Panc1 (cell line): ENCODE results near the gene SNX10. TPM values are rescaled to one million over a fixed set of nuclear protein-coding genes. Genes with fewer than 3 reads are reported as not detected.

Experiments used
- ATAC-seq: fragments of 200-7000 bp; cut with Tn5 transposase; 2 replicates; pipeline ENCODE4 v1.9.1; 2020; ENCODE audit warnings: mild to moderate bottlenecking, moderate library complexity
- BruUV-seq: library from RNA; stranded (reverse); fragments of 400-500 nt; replicated peaks from 2 replicates; lab custom pipeline; 2021; lab: Mats Ljungman, UMichigan
- CTCF ChIA-PET: fragments of 300-600 bp; sonication (Branson Sonifier 250); formaldehyde crosslinking; loops from one replicate; lab custom pipeline; 2022; ENCODE audit warnings: antibody characterized with exemption; lab: Charles Lee
- POLR2A ChIA-PET: fragments of 300-600 bp; sonication (Branson Sonifier 250); formaldehyde crosslinking; loops from one replicate; lab custom pipeline; 2022; ENCODE audit warnings: antibody characterized with exemption; lab: Charles Lee
- DNase-seq: peaks from one replicate; pipeline ENCODE4 v3.0.0-alpha.2; 2010; ENCODE audit warnings: low read depth, low spot score
- H3K27ac ChIP-seq: 2 replicates; pipeline ENCODE4 v1.5.1; 2011; ENCODE audit warnings: mild to moderate bottlenecking, low read length, inconsistent platforms
- H3K27me3 ChIP-seq: fragments of 200-500 bp; sonication (Bioruptor generic); 2 replicates; pipeline ENCODE4 v1.6.0; 2014; ENCODE audit warnings: low read length, inconsistent platforms; ENCODE audit not compliant: control insufficient read depth, insufficient read depth
- H3K36me3 ChIP-seq: fragments of 200-500 bp; sonication (Bioruptor generic); 2 replicates; pipeline ENCODE4 v1.5.1; 2014; ENCODE audit warnings: inconsistent platforms, mild to moderate bottlenecking, low read length, moderate library complexity; ENCODE audit not compliant: control insufficient read depth, insufficient read depth
- H3K4me1 ChIP-seq: 2 replicates; pipeline ENCODE4 v1.5.1; 2011; ENCODE audit warnings: inconsistent platforms, mild to moderate bottlenecking, low read length, moderate library complexity; ENCODE audit not compliant: control insufficient read depth, insufficient read depth
- H3K4me3 ChIP-seq, 2 experiments: 2 replicates each; pipeline ENCODE4 v1.5.1; 2011 to 2012; ENCODE audit warnings: low read depth in 2 of 2, low read length in 2 of 2, mild to moderate bottlenecking in 2 of 2, inconsistent platforms in 1 of 2, moderate library complexity in 1 of 2
- H3K9me3 ChIP-seq: fragments of 200-500 bp; sonication (Bioruptor generic); 2 replicates; pipeline ENCODE4 v1.5.1; 2014; ENCODE audit warnings: low read depth, mild to moderate bottlenecking, inconsistent platforms, low read length, moderate library complexity; ENCODE audit not compliant: control insufficient read depth, insufficient read depth
- CTCF ChIP-seq: fragments of 450-650 bp; IDR thresholded peaks from 2 replicates; pipeline ENCODE4 v1.5.1; 2017; ENCODE audit warnings: mild to moderate bottlenecking
- POLR2AphosphoS5 ChIP-seq: IDR thresholded peaks from 2 replicates; pipeline ENCODE4 v1.6.1; 2012; ENCODE audit warnings: mild to moderate bottlenecking, low read depth, low read length, moderate library complexity
- REST ChIP-seq, 2 experiments: IDR thresholded peaks; 2 replicates each; pipeline ENCODE4 v1.6.1; 2011 to 2012; ENCODE audit warnings: low read depth in 2 of 2, control low read depth in 1 of 2, low read length in 1 of 2, mild to moderate bottlenecking in 1 of 2, moderate library complexity in 1 of 2; ENCODE audit not compliant: insufficient read depth in 1 of 2
- SIN3A ChIP-seq: IDR thresholded peaks from 2 replicates; pipeline ENCODE4 v1.6.1; 2012; ENCODE audit warnings: low read depth, mild to moderate bottlenecking, low read length, moderate library complexity, borderline replicate concordance; ENCODE audit not compliant: insufficient read depth
- TCF7L2 ChIP-seq: IDR thresholded peaks from 2 replicates; pipeline ENCODE4 v1.6.1; 2011; ENCODE audit warnings: mild to moderate bottlenecking, low read depth, low read length, inconsistent platforms
- in situ Hi-C: cut with HindIII; loops from 2 replicates; pipeline ENCODE4 v1.10.0; 2016; ENCODE audit warnings: low sequenced_read_pairs, low pct_unique_long_range_greater_than_20kb
- intact Hi-C: fragments of 100-400 bp; cut with micrococcal nuclease; formaldehyde crosslinking; loops from one replicate; pipeline ENCODE4 v1.10.0; 2022; ENCODE audit not compliant: unreplicated experiment
- total RNA-seq: library from RNA; stranded (reverse); gene quantifications from one replicate; pipeline ENCODE4 v1.2.1, GENCODE V29; 2021; ENCODE audit not compliant: unreplicated experiment

SNX10 gene
- total RNA-seq, 1 experiment from 2014 or later = 21.8 TPM

- intact Hi-C loops (no loop called here), in situ Hi-C loops (no loop called here)
- H3K27me3 ChIP-seq = no peaks in the 10 kb centered on the region
- no peaks in the 10 kb centered on the region for H3K4me1 ChIP-seq
- ATAC-seq (peak; percentile 60), DNase-seq (no peak)
- H3K9me3 ChIP-seq = no peaks in the 10 kb centered on the region
- H3K27ac ChIP-seq = no peak overlapping the region
- ChIA-PET CTCF (no interaction called here), POLR2A (no interaction called here)
- no peaks in the 10 kb centered on the region for H3K36me3 ChIP-seq
- TF ChIP-seq POLR2AphosphoS5 (no peak), CTCF (no peak), REST (IDR thresholded peaks at IDR 0.05; ENCODE audit: insufficient read depth in 1 of 2, low read depth in 2 of 2, low read length in 1 of 2) (no peak), SIN3A (no peak), TCF7L2 (no peak)
- H3K4me3 ChIP-seq = no peak overlapping the region
- BruUV-seq = no TSS peak
Measured at GRCh38 chr7:26346611-26347203, 55.0 kb downstream of the SNX10 start.

- DNase-seq (no peak), ATAC-seq (no peak)
- H3K36me3 ChIP-seq = no peaks in the 10 kb centered on the region
- ChIA-PET POLR2A (no interaction called here), CTCF (no interaction called here)
- H3K4me1 ChIP-seq = no peaks in the 10 kb centered on the region
- in situ Hi-C loops (no loop called here), intact Hi-C loops (no loop called here)
- no peaks in the 10 kb centered on the region for H3K9me3 ChIP-seq
- H3K27me3 ChIP-seq = no peaks in the 10 kb centered on the region
- no peak for TF ChIP-seq CTCF
- H3K4me3 ChIP-seq = no peak overlapping the region
- no peak overlapping the region for H3K27ac ChIP-seq
- BruUV-seq = no TSS peak
Measured at GRCh38 chr7:26348234-26348851, 56.7 kb downstream of the SNX10 start.
